K562 (cell line): ENCODE results near the gene CTSW. TPM values are rescaled to one million over a fixed set of nuclear protein-coding genes. Genes with fewer than 3 reads are reported as not detected.

Experiments used
- CHD2 ChIP-seq: IDR thresholded peaks from 2 replicates; pipeline ENCODE4 v1.6.1; 2011; ENCODE audit warnings: low read depth, low read length
- DEAF1 ChIP-seq: fragments of 450-650 bp; formaldehyde crosslinking; IDR thresholded peaks from 2 replicates; pipeline ENCODE4 v1.4.0; 2020; ENCODE audit warnings: mild to moderate bottlenecking, moderate library complexity
- DNMT1 ChIP-seq: fragments of 450-650 bp; IDR thresholded peaks from 2 replicates; pipeline ENCODE4 v1.6.1; 2016; ENCODE audit warnings: antibody characterized with exemption, mild to moderate bottlenecking
- EHMT2 ChIP-seq: fragments of 450-650 bp; IDR thresholded peaks from 2 replicates; pipeline ENCODE4 v1.6.1; 2018; ENCODE audit warnings: antibody characterized with exemption
- GATAD2A ChIP-seq: fragments of 450-650 bp; IDR thresholded peaks from 2 replicates; pipeline ENCODE4 v1.6.1; 2017
- HNRNPK ChIP-seq: fragments of 200-400 bp; formaldehyde crosslinking; IDR thresholded peaks from one replicate; pipeline ENCODE4 v1.6.1; 2018; ENCODE audit warnings: mild to moderate bottlenecking, low read depth, low read length; ENCODE audit not compliant: poor library complexity, severe bottlenecking
- KDM2B ChIP-seq: fragments of 250-450 bp; sonication (Bioruptor Pico); IDR thresholded peaks from 2 replicates; pipeline ENCODE4 v1.8.0; 2021; ENCODE audit warnings: mild to moderate bottlenecking, moderate library complexity
- MBD1 ChIP-seq: fragments of 250-450 bp; sonication (Bioruptor Pico); IDR thresholded peaks from 2 replicates; pipeline ENCODE4 v1.8.0; 2022; ENCODE audit warnings: inconsistent platforms
- PBX2 ChIP-seq, 2 experiments: IDR thresholded peaks in 1 of 2; conservative IDR thresholded peaks in 1 of 2; 2 replicates each; pipeline ENCODE4 v1.6.1; 2016; ENCODE audit warnings: low read depth in 2 of 2, mild to moderate bottlenecking in 1 of 2, missing compliant biosample characterization in 1 of 2, missing genetic modification characterization in 1 of 2, moderate library complexity in 1 of 2
- PTBP1 ChIP-seq: fragments of 200-400 bp; formaldehyde crosslinking; IDR thresholded peaks from 2 replicates; pipeline ENCODE4 v1.6.1; 2017; ENCODE audit warnings: low read depth, low read length
- SRF ChIP-seq, 2 experiments: fragments of 250-450, 450-650 bp in 1 of 2; sonication (Bioruptor Pico) in 1 of 2; sonication (generic) in 1 of 2; formaldehyde crosslinking; IDR thresholded peaks; 2 replicates each; pipeline versions ENCODE4 v1.5.0 to v1.5.1; 2020 to 2022; ENCODE audit warnings: mild to moderate bottlenecking in 1 of 2, missing genetic modification reagents in 1 of 2
- STAT5A ChIP-seq: IDR thresholded peaks from 2 replicates; pipeline ENCODE4 v1.6.1; 2012; ENCODE audit warnings: low read length, inconsistent platforms, borderline replicate concordance
- ZNF121 ChIP-seq: sonication (generic); formaldehyde crosslinking; conservative IDR thresholded peaks from 2 replicates; pipeline ENCODE4 v1.8.0; 2022; ENCODE audit warnings: missing genetic modification reagents
- ZNF174 ChIP-seq: fragments of 250-450 bp; sonication (Bioruptor Pico); IDR thresholded peaks from 2 replicates; pipeline ENCODE4 v1.4.0; 2020; ENCODE audit warnings: mild to moderate bottlenecking
- ZNF354B ChIP-seq: fragments of 250-450 bp; sonication (Bioruptor Pico); IDR thresholded peaks from 2 replicates; pipeline ENCODE4 v1.4.0; 2020
- polyA plus RNA-seq, 8 experiments: library from polyadenylated mRNA; depleted of rRNA in 4 of 8; stranded (reverse) in 5 of 8; unstranded in 3 of 8; fragments of >200 nt; fragmentation: Nextera tagmentation in 2 of 8; fragmentation: Illumina TruSeq in 1 of 8; extraction: Ambion mirVana in 2 of 8; extraction: Trizol in 1 of 8; gene quantifications; 2 replicates each; pipeline versions ENCODE4 v1.2.1 to v1.2.3, GENCODE V29; 2011 to 2014; ENCODE audit warnings: inconsistent platforms in 1 of 8, missing spikeins in 1 of 8
- total RNA-seq, 7 experiments: library from RNA; depleted of rRNA in 6 of 7; stranded (reverse); fragments of >200 nt in 6 of 7; fragmentation: Illumina TruSeq in 2 of 7; extraction: Trizol in 2 of 7; gene quantifications; 2 replicates each; pipeline versions ENCODE4 v1.2.1 to v1.2.3, GENCODE V29; 2011 to 2021; ENCODE audit warnings: low replicate concordance in 1 of 7
- TF ChIP-seq, protein P1 (sequence below): sonication (generic); formaldehyde crosslinking; IDR thresholded peaks from 2 replicates; pipeline ENCODE4 v1.9.0; 2022; ENCODE audit warnings: mild to moderate bottlenecking, missing genetic modification reagents
- TF ChIP-seq, protein P2 (sequence below), 3 experiments: fragments of 200-800 bp in 1 of 3; fragments of 250-450 bp in 1 of 3; fragments of 450-650 bp in 1 of 3; sonication (Bioruptor Pico) in 1 of 3; sonication (Bioruptor generic) in 1 of 3; formaldehyde crosslinking in 1 of 3; IDR thresholded peaks; 2 replicates each; pipeline versions ENCODE4 v1.6.1 to v1.8.0; 2016 to 2022; ENCODE audit warnings: mild to moderate bottlenecking in 2 of 3, missing genetic modification characterization in 2 of 3, missing compliant biosample characterization in 1 of 3, moderate library complexity in 1 of 3

CTSW gene
- total and polyA plus RNA-seq, 9 of the 15 experiments (the other 6 are each of a cell fraction or from before 2014, with no cell fraction given), result 0.04 TPM; not detected in 8

- TF ChIP-seq, protein P1, sequence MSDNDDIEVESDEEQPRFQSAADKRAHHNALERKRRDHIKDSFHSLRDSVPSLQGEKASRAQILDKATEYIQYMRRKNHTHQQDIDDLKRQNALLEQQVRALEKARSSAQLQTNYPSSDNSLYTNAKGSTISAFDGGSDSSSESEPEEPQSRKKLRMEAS (CRISPR knock-in tag), result peak; percentile 97
- peak; percentile 87 for TF ChIP-seq PTBP1
- no peak for TF ChIP-seq ZNF121 (CRISPR knock-in tag)
- TF ChIP-seq HNRNPK, result peak; percentile 66
- TF ChIP-seq DEAF1, result no peak
- TF ChIP-seq PBX2 (CRISPR knock-in tag; IDR thresholded peaks at IDR 0.05; ENCODE audit: low read depth), result no peak
- TF ChIP-seq PBX2 (tag; conservative IDR thresholded peaks at IDR 0.05; ENCODE audit: low read depth), result no peak
- TF ChIP-seq ZNF174, result no peak
- no peak for TF ChIP-seq DNMT1
- TF ChIP-seq CHD2, result peak; percentile 22; the same call in 1 of the 2 replicates
- TF ChIP-seq STAT5A, result no peak
- TF ChIP-seq SRF (CRISPR knock-in tag; IDR thresholded peaks at IDR 0.05), result peak in 1 of 2 experiments; percentile 77; a peak in 2 of 4 replicates
- peak; percentile 75; the same call in 1 of the 2 replicates for TF ChIP-seq GATAD2A
- TF ChIP-seq EHMT2, result no peak
- TF ChIP-seq MBD1 (CRISPR knock-in tag), result no peak
- TF ChIP-seq ZNF354B, result no peak
- 0 out of 2 replicates have a peak, but pooled peaks have one; percentile 82 for TF ChIP-seq KDM2B
- TF ChIP-seq, protein P2, sequence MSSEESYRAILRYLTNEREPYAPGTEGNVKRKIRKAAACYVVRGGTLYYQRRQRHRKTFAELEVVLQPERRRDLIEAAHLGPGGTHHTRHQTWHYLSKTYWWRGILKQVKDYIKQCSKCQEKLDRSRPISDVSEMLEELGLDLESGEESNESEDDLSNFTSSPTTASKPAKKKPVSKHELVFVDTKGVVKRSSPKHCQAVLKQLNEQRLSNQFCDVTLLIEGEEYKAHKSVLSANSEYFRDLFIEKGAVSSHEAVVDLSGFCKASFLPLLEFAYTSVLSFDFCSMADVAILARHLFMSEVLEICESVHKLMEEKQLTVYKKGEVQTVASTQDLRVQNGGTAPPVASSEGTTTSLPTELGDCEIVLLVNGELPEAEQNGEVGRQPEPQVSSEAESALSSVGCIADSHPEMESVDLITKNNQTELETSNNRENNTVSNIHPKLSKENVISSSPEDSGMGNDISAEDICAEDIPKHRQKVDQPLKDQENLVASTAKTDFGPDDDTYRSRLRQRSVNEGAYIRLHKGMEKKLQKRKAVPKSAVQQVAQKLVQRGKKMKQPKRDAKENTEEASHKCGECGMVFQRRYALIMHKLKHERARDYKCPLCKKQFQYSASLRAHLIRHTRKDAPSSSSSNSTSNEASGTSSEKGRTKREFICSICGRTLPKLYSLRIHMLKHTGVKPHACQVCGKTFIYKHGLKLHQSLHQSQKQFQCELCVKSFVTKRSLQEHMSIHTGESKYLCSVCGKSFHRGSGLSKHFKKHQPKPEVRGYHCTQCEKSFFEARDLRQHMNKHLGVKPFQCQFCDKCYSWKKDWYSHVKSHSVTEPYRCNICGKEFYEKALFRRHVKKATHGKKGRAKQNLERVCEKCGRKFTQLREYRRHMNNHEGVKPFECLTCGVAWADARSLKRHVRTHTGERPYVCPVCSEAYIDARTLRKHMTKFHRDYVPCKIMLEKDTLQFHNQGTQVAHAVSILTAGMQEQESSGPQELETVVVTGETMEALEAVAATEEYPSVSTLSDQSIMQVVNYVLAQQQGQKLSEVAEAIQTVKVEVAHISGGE (CRISPR knock-in tag; IDR thresholded peaks at IDR 0.05), result peak in 1 of 3 experiments; percentile 51; a peak in 1 of 6 replicates
Observed at GRCh38 chr11:65899356-65900124, 19.9 kb downstream of the CTSW start (continued).
